Stimulated activated effector memory CD8-positive, alpha-beta T cell treated with anti-CD3 and anti-CD28 coated beads, Interleukin-12 subunit alpha, Interleukin-12 subunit beta, amount 100 ng/mL, for 72 hours (primary cell): ENCODE results near the gene SMYD4.
"Not testable (repeated sequence)": the region's sequence is repeated elsewhere in the genome, so short reads cannot be mapped to it uniquely, and the experiment has no call there.

Experiments used
- ATAC-seq: fragments of 150-1000 bp; cut with Tn5 transposase; 2 replicates; pipeline ENCODE4 v1.10.0; 2021
- DNase-seq, 2 donors: peaks; one replicate each; pipeline ENCODE4 v3.0.0; 2021 to 2022; ENCODE audit warnings: low spot score in 2 of 2
- H3K27ac Mint-ChIP-seq: one replicate; pipeline ENCODE4 v1.8.0; 2022; ENCODE audit warnings: mild to moderate bottlenecking, mixed read lengths
- H3K36me3 Mint-ChIP-seq: one replicate; pipeline ENCODE4 v1.8.0; 2022; ENCODE audit warnings: mild to moderate bottlenecking, mixed read lengths
- H3K4me1 Mint-ChIP-seq: one replicate; pipeline ENCODE4 v1.8.0; 2022; ENCODE audit warnings: mixed read lengths
- H3K4me3 Mint-ChIP-seq: one replicate; pipeline ENCODE4 v1.8.0; 2022; ENCODE audit warnings: mild to moderate bottlenecking, mixed read lengths
- H3K9me3 Mint-ChIP-seq: one replicate; pipeline ENCODE4 v1.8.0; 2022; ENCODE audit warnings: mixed read lengths

The SMYD4 gene

GRCh38 chr17:1853698-1854097 lies 24.0 kb upstream of the SMYD4 start:
- H3K36me3 Mint-ChIP-seq, result peaks cover 92% of the 10 kb centered on the region
- H3K4me1 Mint-ChIP-seq, result peaks cover 7% of the 10 kb centered on the region
- no peaks in the 10 kb centered on the region for H3K9me3 Mint-ChIP-seq
- no peak for ATAC-seq
- DNase-seq, result no peak
- H3K4me3 Mint-ChIP-seq, result no peak overlapping the region
- H3K27ac Mint-ChIP-seq, result no peak overlapping the region

- Mint-ChIP-seq H3K27ac (no peak overlapping the region), H3K4me1 (peaks cover 7% of the 10 kb centered on the region), H3K4me3 (no peak overlapping the region), H3K36me3 (peaks cover 97% of the 10 kb centered on the region), H3K9me3 (no peaks in the 10 kb centered on the region)
- DNase-seq (no peak), ATAC-seq (no peak)
Measured at GRCh38 chr17:1852327-1852726, 22.6 kb upstream of the SMYD4 start.

DNA sequence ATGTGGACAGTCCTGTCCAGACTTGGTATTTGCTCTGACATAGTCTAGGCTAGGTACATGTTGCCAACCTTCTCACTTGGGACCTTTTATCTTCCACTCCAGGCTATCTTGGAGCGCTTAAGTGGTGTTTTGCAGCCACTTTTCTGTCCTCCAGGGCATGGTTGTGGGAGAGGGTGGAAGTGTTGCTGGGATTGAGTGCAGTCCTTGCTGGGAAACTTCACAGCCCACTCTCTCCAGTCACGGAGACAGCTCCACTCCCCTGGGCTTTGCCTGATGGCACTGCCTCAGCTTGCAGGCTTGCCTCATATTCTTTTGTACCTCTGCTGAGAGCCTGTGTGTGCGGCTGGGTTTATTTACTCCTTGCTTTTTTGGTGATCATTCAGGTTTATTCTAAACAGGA lies 17.5 kb upstream of the SMYD4 start:
- Mint-ChIP-seq H3K4me1 (peaks cover 4% of the 10 kb centered on the region), H3K27ac (no peak overlapping the region), H3K36me3 (peaks cover 98% of the 10 kb centered on the region), H3K4me3 (no peak overlapping the region), H3K9me3 (no peaks in the 10 kb centered on the region)
- no peak for DNase-seq
- ATAC-seq, result no peak

DNA sequence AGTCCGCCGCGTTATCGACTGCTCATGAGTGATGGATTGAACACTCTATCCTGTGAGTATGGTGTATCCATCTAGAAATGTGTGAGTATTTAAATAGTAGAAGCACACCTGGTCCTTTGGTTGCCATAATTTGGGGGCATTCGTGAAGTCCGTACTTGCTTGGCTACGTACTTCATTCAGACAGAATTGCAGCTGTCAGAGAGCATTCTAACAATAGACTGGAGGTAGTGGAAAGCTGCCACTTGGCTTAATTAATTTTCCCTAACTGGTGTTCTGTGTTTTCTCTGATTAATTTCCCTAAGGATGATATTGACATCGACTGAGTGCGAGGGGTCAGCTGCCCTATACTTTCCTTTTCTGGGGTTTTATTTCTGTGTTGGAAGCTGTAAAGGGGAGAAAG lies 14.2 kb upstream of the SMYD4 start:
- Mint-ChIP-seq H3K4me1 (no peaks in the 10 kb centered on the region), H3K9me3 (no peaks in the 10 kb centered on the region)
- ATAC-seq, result no peak

GRCh38 chr17:1839516-1839915 lies 9.8 kb upstream of the SMYD4 start:
- DNase-seq, result no peak
- Mint-ChIP-seq H3K4me3 (no peak overlapping the region), H3K27ac (no peak overlapping the region), H3K9me3 (no peaks in the 10 kb centered on the region), H3K4me1 (peaks cover 15% of the 10 kb centered on the region), H3K36me3 (peaks cover 70% of the 10 kb centered on the region)
- no peak for ATAC-seq

More for the DNA sequence above, 14.2 kb upstream of the SMYD4 start:
- H3K4me3 Mint-ChIP-seq, result no peak overlapping the region
- no peak for DNase-seq
- H3K27ac Mint-ChIP-seq, result no peak overlapping the region
- H3K36me3 Mint-ChIP-seq, result peaks cover 79% of the 10 kb centered on the region

DNA sequence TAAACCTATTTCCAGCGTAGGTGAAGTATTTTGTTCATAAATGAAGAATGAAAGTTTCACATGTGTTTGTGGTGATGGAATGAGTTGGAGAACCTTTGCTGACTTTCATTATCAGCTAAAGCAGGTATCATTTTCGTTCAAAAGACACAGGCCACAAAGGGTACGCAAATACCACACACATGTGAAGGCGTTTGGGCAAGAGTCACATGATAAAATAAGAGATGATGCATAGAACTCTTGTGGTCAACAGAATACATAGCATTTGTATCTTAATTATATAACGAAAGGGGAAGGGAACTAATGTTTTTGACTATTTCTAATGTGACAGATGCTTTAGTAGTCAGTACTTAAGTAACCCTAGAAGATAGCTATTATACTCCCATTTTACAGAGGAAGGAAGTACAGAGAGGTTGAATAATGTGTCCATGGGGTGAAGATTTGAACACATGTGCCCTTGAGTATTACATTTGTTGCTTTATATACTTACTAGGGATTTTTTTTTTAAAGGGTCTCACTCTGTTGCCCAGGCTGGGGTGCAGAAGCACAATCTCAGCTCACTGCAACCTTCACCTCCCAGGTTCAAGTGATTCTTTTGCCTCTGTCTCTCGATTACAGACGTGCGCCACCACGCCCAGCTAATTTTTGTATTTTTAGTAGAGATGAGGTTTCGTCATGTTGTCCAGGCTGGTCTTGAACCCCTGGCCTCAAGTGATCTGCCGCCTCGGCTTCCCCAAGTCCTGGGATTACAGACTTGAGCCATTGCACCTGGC lies 4.9 kb upstream of the SMYD4 start:
- ATAC-seq (peak; percentile 63), DNase-seq (peak in 1 of 2 donors; percentile 57)
- peak overlapping the region; percentile 2 for H3K4me3 Mint-ChIP-seq
- H3K27ac Mint-ChIP-seq, result peak overlapping the region; percentile 3
- peaks cover 71% of the 10 kb centered on the region for H3K36me3 Mint-ChIP-seq
- peaks cover 41% of the 10 kb centered on the region for H3K4me1 Mint-ChIP-seq
- no peaks in the 10 kb centered on the region for H3K9me3 Mint-ChIP-seq

GRCh38 chr17:1830288-1830687 lies 586 bp upstream of the SMYD4 start:
- peaks cover 61% of the 10 kb centered on the region for H3K36me3 Mint-ChIP-seq
- ATAC-seq (peak; percentile 25), DNase-seq (peak in 1 of 2 donors; percentile 4)
- peak overlapping the region; percentile 83 for H3K4me3 Mint-ChIP-seq
- no peaks in the 10 kb centered on the region for H3K9me3 Mint-ChIP-seq
- peaks cover 52% of the 10 kb centered on the region for H3K4me1 Mint-ChIP-seq
- H3K27ac Mint-ChIP-seq, result peak overlapping the region; percentile 60

DNA sequence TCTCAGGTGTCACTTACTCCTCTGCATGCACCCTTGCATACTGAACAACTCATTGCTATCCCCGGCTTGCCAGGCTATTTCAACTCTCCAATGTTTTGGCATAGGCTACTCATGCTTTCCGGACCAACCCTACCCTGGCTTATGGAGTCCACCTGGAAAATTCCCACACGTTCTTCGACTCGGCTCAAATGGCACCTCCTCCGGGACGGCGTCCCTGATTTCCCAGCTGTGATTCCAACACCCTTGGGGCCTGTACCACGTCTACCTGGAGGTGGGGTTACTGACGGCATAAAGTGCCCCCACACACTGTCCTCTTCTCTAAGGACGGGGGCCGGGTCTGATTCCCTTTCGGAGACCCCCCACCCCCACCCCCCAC lies 498 bp downstream of the SMYD4 start:
- Mint-ChIP-seq H3K27ac (peak overlapping the region; percentile 60), H3K4me3 (peak overlapping the region; percentile 83), H3K9me3 (no peaks in the 10 kb centered on the region), H3K36me3 (peaks cover 65% of the 10 kb centered on the region), H3K4me1 (peaks cover 44% of the 10 kb centered on the region)
- no peak for DNase-seq
- peak; percentile 4 for ATAC-seq

GRCh38 chr17:1820528-1821252 lies 9.0 kb downstream of the SMYD4 start:
- no peak overlapping the region for H3K4me3 Mint-ChIP-seq

DNA sequence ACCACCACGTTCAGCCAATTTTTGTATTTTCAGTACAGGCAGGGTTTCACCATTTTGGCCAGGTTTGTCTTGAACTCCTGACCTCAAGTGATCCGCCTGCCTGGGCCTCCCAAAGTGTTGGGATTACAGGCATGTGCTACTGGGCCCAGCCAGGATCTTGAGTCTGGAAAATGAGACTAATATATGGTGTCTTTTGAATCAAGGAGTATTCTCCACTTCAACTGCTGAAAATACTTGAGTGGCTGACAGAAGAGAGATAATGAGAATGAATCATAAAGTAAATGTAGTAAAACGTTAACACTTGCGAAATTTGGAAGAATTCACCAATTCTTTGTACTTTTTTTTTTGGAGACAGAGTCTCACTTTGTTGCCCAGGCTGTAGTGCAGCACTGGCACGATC lies 16.6 kb downstream of the SMYD4 start:
- no peak overlapping the region for H3K4me3 Mint-ChIP-seq
- H3K4me1 Mint-ChIP-seq, result no peaks in the 10 kb centered on the region
- peaks cover 78% of the 10 kb centered on the region for H3K36me3 Mint-ChIP-seq
- H3K9me3 Mint-ChIP-seq, result no peaks in the 10 kb centered on the region
- ATAC-seq (no peak), DNase-seq (no peak)
- no peak overlapping the region for H3K27ac Mint-ChIP-seq

More at GRCh38 chr17:1820528-1821252, 9.0 kb downstream of the SMYD4 start:
- no peak for DNase-seq
- Mint-ChIP-seq H3K4me1 (peaks cover 7% of the 10 kb centered on the region), H3K27ac (no peak overlapping the region), H3K9me3 (no peaks in the 10 kb centered on the region), H3K36me3 (peaks cover 80% of the 10 kb centered on the region)
- ATAC-seq, result no peak

DNA sequence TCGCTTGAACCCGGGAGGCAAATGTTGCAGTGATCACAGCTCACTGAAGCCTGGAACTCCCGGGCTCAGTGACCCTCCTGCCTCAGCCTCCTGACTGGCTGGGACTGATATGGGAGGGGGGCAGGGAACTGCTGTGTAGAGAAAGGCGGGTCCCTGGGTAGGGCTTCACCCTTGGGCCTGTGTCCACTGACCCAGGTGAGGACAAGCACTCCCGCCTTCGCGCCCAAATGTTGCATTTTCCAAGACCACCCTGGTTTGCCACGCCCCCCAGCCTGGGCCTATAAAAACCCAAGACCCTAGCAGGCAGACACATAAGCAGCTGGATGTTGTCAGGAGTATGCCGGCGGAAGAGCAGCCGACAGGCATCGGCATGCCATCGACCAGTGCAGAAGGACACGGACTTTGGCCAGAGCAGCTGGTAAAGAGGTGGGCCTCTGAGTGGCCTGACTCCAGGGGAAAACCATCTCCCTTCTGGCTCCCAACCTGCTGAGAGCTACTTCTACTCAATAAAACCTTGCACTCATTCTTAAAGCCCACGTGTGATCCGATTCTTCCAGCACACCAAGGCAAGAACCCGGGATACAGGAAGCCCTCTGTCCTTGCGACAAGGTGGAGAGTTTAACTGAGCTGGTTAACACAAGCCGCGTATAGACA lies 19.1 kb downstream of the SMYD4 start:
- peaks cover 73% of the 10 kb centered on the region for H3K36me3 Mint-ChIP-seq
- no peak overlapping the region for H3K27ac Mint-ChIP-seq
- DNase-seq (no peak), ATAC-seq (no peak)
- H3K9me3 Mint-ChIP-seq, result no peaks in the 10 kb centered on the region
- H3K4me1 Mint-ChIP-seq, result no peaks in the 10 kb centered on the region
- H3K4me3 Mint-ChIP-seq, result no peak overlapping the region

GRCh38 chr17:1809815-1810214 lies 19.9 kb downstream of the SMYD4 start:
- not testable (repeated sequence) for DNase-seq, H3K9me3 Mint-ChIP-seq, ATAC-seq, H3K4me3 Mint-ChIP-seq, H3K27ac Mint-ChIP-seq, H3K4me1 Mint-ChIP-seq
- peaks cover 73% of the 10 kb centered on the region for H3K36me3 Mint-ChIP-seq

- DNase-seq, result no peak
- Mint-ChIP-seq H3K9me3 (no peaks in the 10 kb centered on the region), H3K36me3 (peaks cover 75% of the 10 kb centered on the region), H3K4me1 (no peaks in the 10 kb centered on the region), H3K4me3 (no peak overlapping the region), H3K27ac (no peak overlapping the region)
- ATAC-seq, result no peak
Measured at GRCh38 chr17:1808644-1809043, 21.1 kb downstream of the SMYD4 start.

DNA sequence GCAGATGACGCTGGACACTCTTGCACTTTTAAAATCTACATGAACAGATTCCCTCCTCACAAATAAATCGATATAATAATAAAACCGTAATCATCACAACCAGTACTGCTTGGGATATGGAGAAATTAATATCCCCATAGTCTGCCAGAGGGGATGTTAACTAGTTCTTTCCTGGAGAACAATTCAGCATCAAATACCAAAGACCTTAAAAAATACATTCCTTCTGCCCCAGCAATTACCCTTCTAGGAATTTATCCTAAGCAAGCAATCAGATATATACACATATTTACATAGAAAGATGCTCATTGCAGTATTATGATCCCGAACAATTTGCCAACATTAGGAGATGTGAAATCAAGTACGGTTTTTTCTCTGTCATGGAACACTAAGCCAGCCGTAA lies 21.8 kb downstream of the SMYD4 start:
- Mint-ChIP-seq H3K27ac (no peak overlapping the region), H3K4me1 (no peaks in the 10 kb centered on the region), H3K36me3 (peaks cover 75% of the 10 kb centered on the region), H3K9me3 (no peaks in the 10 kb centered on the region), H3K4me3 (no peak overlapping the region)
- ATAC-seq, result no peak
- DNase-seq, result no peak

- no peak overlapping the region for H3K27ac Mint-ChIP-seq
- ATAC-seq, result no peak
- H3K9me3 Mint-ChIP-seq, result no peaks in the 10 kb centered on the region
- no peaks in the 10 kb centered on the region for H3K4me1 Mint-ChIP-seq
- peaks cover 85% of the 10 kb centered on the region for H3K36me3 Mint-ChIP-seq
- DNase-seq, result no peak
- H3K4me3 Mint-ChIP-seq, result no peak overlapping the region
Measured at GRCh38 chr17:1803280-1803679, 26.4 kb downstream of the SMYD4 start.

DNA sequence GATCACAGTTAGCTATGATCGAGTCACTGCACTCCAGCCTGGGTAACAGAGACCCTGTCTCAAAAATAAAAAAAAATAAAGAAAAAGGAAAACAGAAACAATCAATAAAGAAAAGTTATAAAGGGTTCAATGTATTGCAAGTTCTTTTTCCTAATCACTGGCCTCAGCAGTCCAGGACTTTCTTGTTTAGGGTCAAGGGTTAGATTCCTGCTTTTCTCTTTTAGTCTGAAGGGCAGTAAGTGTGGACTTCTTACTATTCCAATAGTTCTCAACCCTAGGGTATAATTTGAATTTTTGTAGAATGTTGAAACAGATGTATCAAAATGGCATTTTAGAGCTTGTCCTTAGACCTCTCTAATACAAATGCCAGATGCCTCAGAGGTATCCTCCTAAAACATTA lies 27.3 kb downstream of the SMYD4 start:
- Mint-ChIP-seq H3K4me3 (no peak overlapping the region), H3K36me3 (peaks cover 85% of the 10 kb centered on the region), H3K9me3 (no peaks in the 10 kb centered on the region), H3K4me1 (peaks cover 3% of the 10 kb centered on the region), H3K27ac (no peak overlapping the region)
- DNase-seq, result no peak
- no peak for ATAC-seq
